DND-41 (cell line): ENCODE measurements around the gene CYP39A1.

Experiments used
- ATAC-seq: fragments of 200-7000 bp; cut with Tn5 transposase; 3 replicates; pipeline ENCODE4 v1.9.1; 2021; ENCODE audit warnings: low read depth; ENCODE audit not compliant: insufficient read depth
- DNase-seq: peaks from one replicate; pipeline ENCODE4 v3.0.0-alpha.2; 2020
- H2AFZ ChIP-seq: 2 replicates; pipeline ENCODE4 v1.6.0; 2012; ENCODE audit warnings: low read depth, low read length
- H3K27ac ChIP-seq: 2 replicates; pipeline ENCODE4 v1.5.1; 2012; ENCODE audit warnings: low read length, inconsistent platforms
- H3K27me3 ChIP-seq: fragments of 200-600 bp; sonication (generic); 2 replicates; pipeline ENCODE4 v1.6.0; 2012; ENCODE audit warnings: low read length, mild to moderate bottlenecking, inconsistent platforms; ENCODE audit not compliant: insufficient read depth, poor library complexity
- H3K36me3 ChIP-seq: 2 replicates; pipeline ENCODE4 v1.5.1; 2012; ENCODE audit warnings: low read length, inconsistent platforms; ENCODE audit not compliant: insufficient read depth
- H3K4me1 ChIP-seq: 2 replicates; pipeline ENCODE4 v1.5.1; 2012; ENCODE audit warnings: mild to moderate bottlenecking, low read length; ENCODE audit not compliant: insufficient read depth
- H3K4me2 ChIP-seq: 2 replicates; pipeline ENCODE4 v1.6.0; 2012; ENCODE audit warnings: mild to moderate bottlenecking, moderate library complexity, low read length, inconsistent platforms; ENCODE audit not compliant: insufficient read depth
- H3K4me3 ChIP-seq, 2 experiments: fragments of 200-600 bp in 1 of 2; shearing (Covaris generic) in 1 of 2; 2 replicates each; pipeline ENCODE4 v1.5.1; 2012 to 2016; ENCODE audit warnings: inconsistent platforms in 2 of 2, low read length in 2 of 2, mild to moderate bottlenecking in 2 of 2, low read depth in 1 of 2, moderate library complexity in 1 of 2
- H3K79me2 ChIP-seq: 2 replicates; pipeline ENCODE4 v1.6.0; 2012; ENCODE audit warnings: low read length, inconsistent platforms; ENCODE audit not compliant: insufficient read depth
- H3K9ac ChIP-seq: 2 replicates; pipeline ENCODE4 v1.6.0; 2012; ENCODE audit warnings: low read depth, mild to moderate bottlenecking, inconsistent platforms, low read length, moderate library complexity
- H3K9me3 ChIP-seq: 2 replicates; pipeline ENCODE4 v1.5.1; 2012; ENCODE audit warnings: low read length, moderate library complexity, mild to moderate bottlenecking, inconsistent platforms; ENCODE audit not compliant: insufficient read depth, severe bottlenecking
- H4K20me1 ChIP-seq: 2 replicates; pipeline ENCODE4 v1.6.0; 2012; ENCODE audit warnings: low read length; ENCODE audit not compliant: insufficient read depth
- CTCF ChIP-seq: IDR thresholded peaks from 2 replicates; pipeline ENCODE4 v1.5.1; 2012; ENCODE audit warnings: borderline replicate concordance, low read length, moderate library complexity, mild to moderate bottlenecking; ENCODE audit not compliant: poor library complexity, severe bottlenecking; ENCODE audit errors: extremely low read depth
- EZH2 ChIP-seq: IDR thresholded peaks from 3 replicates; pipeline ENCODE4 v1.6.1; 2012; ENCODE audit warnings: borderline replicate concordance, low read depth, mild to moderate bottlenecking, moderate library complexity, low read length, inconsistent platforms; ENCODE audit not compliant: severe bottlenecking

Gene CYP39A1

GRCh38 chr6:46501136-46502089 is 151.2 kb downstream of the CYP39A1 start:
- Histone ChIP-seq H3K27me3 (no peaks in the 10 kb centered on the region), H3K4me1 (no peaks in the 10 kb centered on the region), H3K9me3 (no peaks in the 10 kb centered on the region), H3K4me2 (no peak overlapping the region), H3K9ac (no peak overlapping the region), H3K36me3 (no peaks in the 10 kb centered on the region), H3K27ac (no peak overlapping the region), H2AFZ (no peak overlapping the region), H3K4me3 (no peak overlapping the region), H3K79me2 (no peaks in the 10 kb centered on the region), H4K20me1 (no peaks in the 10 kb centered on the region)
- no peak for ATAC-seq
- TF ChIP-seq CTCF (no peak), EZH2 (no peak)
- DNase-seq: no peak

- H4K20me1 ChIP-seq: no peaks in the 10 kb centered on the region
- no peaks in the 10 kb centered on the region for H3K9me3 ChIP-seq
- DNase-seq (no peak), ATAC-seq (no peak)
- no peak overlapping the region for H3K9ac ChIP-seq
- TF ChIP-seq CTCF (no peak), EZH2 (no peak)
- no peak overlapping the region for H3K27ac ChIP-seq
- H2AFZ ChIP-seq: no peak overlapping the region
- no peak overlapping the region for H3K4me2 ChIP-seq
- H3K36me3 ChIP-seq: no peaks in the 10 kb centered on the region
- no peaks in the 10 kb centered on the region for H3K4me1 ChIP-seq
- H3K27me3 ChIP-seq: no peaks in the 10 kb centered on the region
- H3K79me2 ChIP-seq: no peaks in the 10 kb centered on the region
- H3K4me3 ChIP-seq: no peak overlapping the region
Observed at GRCh38 chr6:46500382-46500781, 152.2 kb downstream of the CYP39A1 start.
